SK-N-SH (cell line): Measurements from ENCODE around the gene BNIP5.

Source experiments
- CTCF ChIP-seq: fragments of 200-600 bp; sonication (generic); IDR thresholded peaks from 2 replicates; pipeline ENCODE4 v1.6.1; 2017; ENCODE audit warnings: antibody characterized with exemption, mild to moderate bottlenecking, moderate library complexity
- MAX ChIP-seq: IDR thresholded peaks from 2 replicates; pipeline ENCODE4 v1.4.0; 2012; ENCODE audit warnings: low read depth
- MEF2A ChIP-seq: IDR thresholded peaks from 2 replicates; pipeline ENCODE4 v1.4.0; 2012; ENCODE audit warnings: low read depth, borderline replicate concordance
- MXI1 ChIP-seq: IDR thresholded peaks from 2 replicates; pipeline ENCODE4 v1.6.1; 2012; ENCODE audit warnings: mild to moderate bottlenecking, low read depth, low read length, improper control_type of control experiment
- RAD21 ChIP-seq: IDR thresholded peaks from 2 replicates; pipeline ENCODE4 v1.6.1; 2012; ENCODE audit warnings: mild to moderate bottlenecking, low read length

- TF ChIP-seq MXI1 (no peak), RAD21 (no peak), CTCF (no peak), MEF2A (no peak), MAX (no peak)
Observed at GRCh38 chr6:36317623-36318022, 19.1 kb downstream of the BNIP5 start.
